HEK293 (cell line): Measurements from ENCODE around the gene NDC1.

Experiments
- CTCF ChIA-PET: fragments of 350-600 bp; formaldehyde crosslinking; extraction: SDS; loops from one replicate; lab custom pipeline; 2021; ENCODE audit warnings: antibody characterized with exemption; lab: Yijun Ruan, JAX
- POLR2A ChIA-PET: fragments of 300-600 bp; formaldehyde crosslinking; extraction: SDS; loops from one replicate; lab custom pipeline; 2020; ENCODE audit warnings: antibody characterized with exemption, inconsistent platforms; lab: Yijun Ruan, JAX
- H3K27ac ChIP-seq: fragments of 200-500 bp; sonication (Bioruptor generic); 2 replicates; pipeline ENCODE4 v1.5.1; 2014; ENCODE audit warnings: low read depth, low read length, control low read depth, inconsistent platforms; ENCODE audit errors: extremely low read depth
- H3K36me3 ChIP-seq, 2 experiments: fragments of 200-500 bp in 1 of 2; sonication (Bioruptor generic) in 1 of 2; 1 replicate in 1 of 2; 2 replicates in 1 of 2; pipeline ENCODE4 v1.5.1; 2014 to 2017; ENCODE audit warnings: inconsistent platforms in 2 of 2, low read length in 2 of 2; ENCODE audit not compliant: control insufficient read depth in 2 of 2, insufficient read depth in 1 of 2
- H3K4me1 ChIP-seq: fragments of 200-500 bp; sonication (Bioruptor generic); 2 replicates; pipeline ENCODE4 v1.5.1; 2014; ENCODE audit warnings: mild to moderate bottlenecking, low read length, inconsistent platforms; ENCODE audit not compliant: control insufficient read depth, insufficient read depth
- H3K4me3 ChIP-seq: 2 replicates; pipeline ENCODE4 v1.5.1; 2011; ENCODE audit warnings: low read depth, mild to moderate bottlenecking, control low read depth, low read length, moderate library complexity
- H3K9me3 ChIP-seq: fragments of 200-500 bp; sonication (Bioruptor generic); 2 replicates; pipeline ENCODE4 v1.5.1; 2014; ENCODE audit warnings: low read depth, low read length, inconsistent platforms; ENCODE audit not compliant: control insufficient read depth, insufficient read depth
- AEBP2 ChIP-seq: fragments of 450-650 bp; formaldehyde crosslinking; IDR thresholded peaks from 2 replicates; pipeline ENCODE4 v1.5.1; 2016; ENCODE audit warnings: missing biosample characterization, missing genetic modification characterization, borderline replicate concordance
- CTCF ChIP-seq: fragments of 450-650 bp; formaldehyde crosslinking; IDR thresholded peaks from 2 replicates; pipeline ENCODE4 v1.5.1; 2016; ENCODE audit warnings: missing biosample characterization, missing genetic modification characterization
- IKZF3 ChIP-seq: fragments of 450-650 bp; IDR thresholded peaks from 2 replicates; pipeline ENCODE4 v1.5.0; 2018; ENCODE audit warnings: missing biosample characterization, mild to moderate bottlenecking, missing genetic modification characterization, moderate library complexity
- KLF7 ChIP-seq: fragments of 450-650 bp; formaldehyde crosslinking; IDR thresholded peaks from 2 replicates; pipeline ENCODE4 v1.5.1; 2016; ENCODE audit warnings: missing biosample characterization, missing genetic modification characterization, borderline replicate concordance
- PRDM10 ChIP-seq: fragments of 450-650 bp; formaldehyde crosslinking; IDR thresholded peaks from 2 replicates; pipeline ENCODE4 v1.5.1; 2016; ENCODE audit warnings: missing biosample characterization, missing genetic modification characterization
- SCRT2 ChIP-seq: fragments of 450-650 bp; formaldehyde crosslinking; IDR thresholded peaks from 2 replicates; pipeline ENCODE4 v1.5.1; 2016; ENCODE audit warnings: missing biosample characterization, missing genetic modification characterization
- WT1 ChIP-seq: fragments of 450-650 bp; formaldehyde crosslinking; IDR thresholded peaks from 2 replicates; pipeline ENCODE4 v1.5.1; 2016; ENCODE audit warnings: missing biosample characterization, missing genetic modification characterization
- ZBTB20 ChIP-seq: fragments of 450-650 bp; formaldehyde crosslinking; IDR thresholded peaks from 2 replicates; pipeline ENCODE4 v1.5.1; 2016; ENCODE audit warnings: missing biosample characterization, missing genetic modification characterization
- ZBTB21 ChIP-seq: fragments of 450-650 bp; formaldehyde crosslinking; IDR thresholded peaks from 2 replicates; pipeline ENCODE4 v1.5.1; 2017; ENCODE audit warnings: missing biosample characterization, missing genetic modification characterization
- ZBTB48 ChIP-seq: fragments of 450-650 bp; formaldehyde crosslinking; IDR thresholded peaks from 2 replicates; pipeline ENCODE4 v1.5.1; 2016; ENCODE audit warnings: missing biosample characterization, missing genetic modification characterization
- ZNF10 ChIP-seq: fragments of 450-650 bp; formaldehyde crosslinking; IDR thresholded peaks from 2 replicates; pipeline ENCODE4 v1.5.1; 2017; ENCODE audit warnings: missing biosample characterization, missing genetic modification characterization
- ZNF335 ChIP-seq: fragments of 450-650 bp; formaldehyde crosslinking; conservative IDR thresholded peaks from 2 replicates; pipeline ENCODE4 v1.5.1; 2016; ENCODE audit warnings: missing biosample characterization, missing genetic modification characterization
- ZNF366 ChIP-seq: fragments of 450-650 bp; formaldehyde crosslinking; conservative IDR thresholded peaks from 2 replicates; pipeline ENCODE4 v1.5.1; 2016; ENCODE audit warnings: missing biosample characterization, missing genetic modification characterization
- ZNF433 ChIP-seq: fragments of 450-650 bp; formaldehyde crosslinking; IDR thresholded peaks from 2 replicates; pipeline ENCODE4 v1.5.1; 2016; ENCODE audit warnings: missing biosample characterization, missing genetic modification characterization, low read depth
- ZNF600 ChIP-seq: fragments of 450-650 bp; formaldehyde crosslinking; IDR thresholded peaks from 2 replicates; pipeline ENCODE4 v1.5.1; 2016; ENCODE audit warnings: missing biosample characterization, missing genetic modification characterization
- ZNF629 ChIP-seq: fragments of 450-650 bp; formaldehyde crosslinking; IDR thresholded peaks from 2 replicates; pipeline ENCODE4 v1.5.1; 2017; ENCODE audit warnings: missing biosample characterization, missing genetic modification characterization
- ZNF792 ChIP-seq: fragments of 450-650 bp; formaldehyde crosslinking; IDR thresholded peaks from 2 replicates; pipeline ENCODE4 v1.5.1; 2016; ENCODE audit warnings: missing biosample characterization, missing genetic modification characterization
- TF ChIP-seq, protein P1 (sequence below): fragments of 450-650 bp; formaldehyde crosslinking; IDR thresholded peaks from 2 replicates; pipeline ENCODE4 v1.5.1; 2016; ENCODE audit warnings: missing biosample characterization, missing genetic modification characterization, low read depth
- TF ChIP-seq, protein P2 (sequence below): fragments of 450-650 bp; formaldehyde crosslinking; IDR thresholded peaks from 2 replicates; pipeline ENCODE4 v1.5.1; 2016; ENCODE audit warnings: missing biosample characterization, missing genetic modification characterization

The NDC1 gene

GRCh38 chr1:53735261-53735660 lies 102.8 kb downstream of the NDC1 start:
- H3K9me3 ChIP-seq, result no peaks in the 10 kb centered on the region
- CTCF ChIA-PET, result interaction anchor here (0.7 to 1.3 kb wide), 6 partner anchors 19 to 318 kb away, joined by 3 to 5 read pairs (median 3); no protein-coding TSS in a partner anchor
- H3K27ac ChIP-seq, result no peak overlapping the region
- H3K36me3 ChIP-seq, result no peaks in the 10 kb centered on the region
- POLR2A ChIA-PET, result no interaction called here
- H3K4me1 ChIP-seq, result peaks cover 23% of the 10 kb centered on the region
- no peak overlapping the region for H3K4me3 ChIP-seq
- no peak for TF ChIP-seq KLF7 (tag by site-specific recombination)
- TF ChIP-seq ZNF335 (tag by site-specific recombination), result peak; percentile 86
- TF ChIP-seq AEBP2 (tag by site-specific recombination), result no peak
- TF ChIP-seq SCRT2 (tag by site-specific recombination), result peak; percentile 21; the same call in 1 of the 2 replicates
- TF ChIP-seq PRDM10 (tag by site-specific recombination), result peak; percentile 46; the same call in 1 of the 2 replicates

DNA sequence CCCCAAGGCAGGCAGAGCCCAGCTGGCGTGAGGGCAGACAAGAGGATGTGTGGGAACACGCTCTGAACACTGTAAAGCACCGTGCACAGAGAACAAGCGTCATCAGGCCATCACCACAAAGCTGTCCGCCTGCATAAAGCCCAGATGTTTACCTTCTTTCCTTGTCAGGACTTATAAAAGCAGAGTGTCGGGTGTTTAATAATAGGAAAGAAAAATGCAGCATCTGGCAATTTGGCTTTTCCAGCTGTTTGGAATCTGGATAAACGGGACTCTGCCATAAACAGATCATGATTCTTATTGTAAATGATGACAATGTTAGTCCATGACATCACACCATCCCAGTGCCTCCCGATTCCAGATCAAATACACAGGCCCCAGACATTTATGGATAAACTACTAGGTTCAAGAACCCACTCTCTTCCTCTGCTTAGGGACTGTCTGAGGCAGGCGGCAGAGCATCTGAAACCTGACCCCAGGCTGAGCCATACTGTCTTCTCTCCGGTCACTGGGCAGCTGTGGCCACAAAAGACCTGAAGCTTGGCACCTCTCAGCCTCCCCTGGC lies 103.4 kb downstream of the NDC1 start:
- POLR2A ChIA-PET, result no interaction called here
- CTCF ChIA-PET, result interaction anchor here (1.1 to 1.5 kb wide), 3 partner anchors 19 to 21 kb away, joined by 3 to 5 read pairs (median 3); no protein-coding TSS in a partner anchor

More for the DNA sequence above, 103.4 kb downstream of the NDC1 start:
- Histone ChIP-seq H3K27ac (no peak overlapping the region), H3K9me3 (no peaks in the 10 kb centered on the region), H3K4me3 (no peak overlapping the region), H3K36me3 (no peaks in the 10 kb centered on the region), H3K4me1 (peaks cover 26% of the 10 kb centered on the region)
- no peak for TF ChIP-seq ZNF433 (tag by site-specific recombination)
- peak; percentile 57 for TF ChIP-seq ZNF600 (tag by site-specific recombination)
- TF ChIP-seq, protein P1, sequence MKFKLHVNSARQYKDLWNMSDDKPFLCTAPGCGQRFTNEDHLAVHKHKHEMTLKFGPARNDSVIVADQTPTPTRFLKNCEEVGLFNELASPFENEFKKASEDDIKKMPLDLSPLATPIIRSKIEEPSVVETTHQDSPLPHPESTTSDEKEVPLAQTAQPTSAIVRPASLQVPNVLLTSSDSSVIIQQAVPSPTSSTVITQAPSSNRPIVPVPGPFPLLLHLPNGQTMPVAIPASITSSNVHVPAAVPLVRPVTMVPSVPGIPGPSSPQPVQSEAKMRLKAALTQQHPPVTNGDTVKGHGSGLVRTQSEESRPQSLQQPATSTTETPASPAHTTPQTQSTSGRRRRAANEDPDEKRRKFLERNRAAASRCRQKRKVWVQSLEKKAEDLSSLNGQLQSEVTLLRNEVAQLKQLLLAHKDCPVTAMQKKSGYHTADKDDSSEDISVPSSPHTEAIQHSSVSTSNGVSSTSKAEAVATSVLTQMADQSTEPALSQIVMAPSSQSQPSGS, result peak; percentile 73
- TF ChIP-seq ZNF10 (tag by site-specific recombination), result peak; percentile 24
- TF ChIP-seq, protein P2, sequence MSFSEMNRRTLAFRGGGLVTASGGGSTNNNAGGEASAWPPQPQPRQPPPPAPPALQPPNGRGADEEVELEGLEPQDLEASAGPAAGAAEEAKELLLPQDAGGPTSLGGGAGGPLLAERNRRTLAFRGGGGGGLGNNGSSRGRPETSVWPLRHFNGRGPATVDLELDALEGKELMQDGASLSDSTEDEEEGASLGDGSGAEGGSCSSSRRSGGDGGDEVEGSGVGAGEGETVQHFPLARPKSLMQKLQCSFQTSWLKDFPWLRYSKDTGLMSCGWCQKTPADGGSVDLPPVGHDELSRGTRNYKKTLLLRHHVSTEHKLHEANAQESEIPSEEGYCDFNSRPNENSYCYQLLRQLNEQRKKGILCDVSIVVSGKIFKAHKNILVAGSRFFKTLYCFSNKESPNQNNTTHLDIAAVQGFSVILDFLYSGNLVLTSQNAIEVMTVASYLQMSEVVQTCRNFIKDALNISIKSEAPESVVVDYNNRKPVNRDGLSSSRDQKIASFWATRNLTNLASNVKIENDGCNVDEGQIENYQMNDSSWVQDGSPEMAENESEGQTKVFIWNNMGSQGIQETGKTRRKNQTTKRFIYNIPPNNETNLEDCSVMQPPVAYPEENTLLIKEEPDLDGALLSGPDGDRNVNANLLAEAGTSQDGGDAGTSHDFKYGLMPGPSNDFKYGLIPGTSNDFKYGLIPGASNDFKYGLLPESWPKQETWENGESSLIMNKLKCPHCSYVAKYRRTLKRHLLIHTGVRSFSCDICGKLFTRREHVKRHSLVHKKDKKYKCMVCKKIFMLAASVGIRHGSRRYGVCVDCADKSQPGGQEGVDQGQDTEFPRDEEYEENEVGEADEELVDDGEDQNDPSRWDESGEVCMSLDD (tag by site-specific recombination), result no peak
- peak; percentile 66; the same call in 1 of the 2 replicates for TF ChIP-seq ZBTB21 (tag by site-specific recombination)
- 0 out of 2 replicates have a peak, but pooled peaks have one; percentile 11 for TF ChIP-seq ZNF792 (tag by site-specific recombination)
- TF ChIP-seq ZNF629 (tag by site-specific recombination), result peak; percentile 81
- peak; percentile 41; the same call in 1 of the 2 replicates for TF ChIP-seq IKZF3
- no peak for TF ChIP-seq ZNF335 (tag by site-specific recombination)
- TF ChIP-seq ZBTB48 (tag by site-specific recombination), result peak; percentile 81
- TF ChIP-seq WT1 (tag by site-specific recombination), result no peak
- peak; percentile 52; the same call in 1 of the 2 replicates for TF ChIP-seq ZBTB20 (tag by site-specific recombination)
- TF ChIP-seq CTCF, result no peak
- 0 out of 2 replicates have a peak, but pooled peaks have one; percentile 18 for TF ChIP-seq ZNF366 (tag by site-specific recombination)
